WI38 (cell line): Measurements from ENCODE around the gene SERPINB1.
"Not testable (repeated sequence)": the region's sequence is repeated elsewhere in the genome, so short reads cannot be mapped to it uniquely, and the experiment has no call there.

ENCODE experiments used
- H3K4me3 ChIP-seq: 2 replicates; pipeline ENCODE4 v1.5.1; 2011; ENCODE audit warnings: low read depth, mild to moderate bottlenecking, control low read depth, low read length
- TF ChIP-seq, protein P1 (sequence below): IDR thresholded peaks from 2 replicates; pipeline ENCODE4 v1.5.1; 2012; ENCODE audit warnings: low read depth, mild to moderate bottlenecking, control low read depth, low read length

Gene SERPINB1

DNA sequence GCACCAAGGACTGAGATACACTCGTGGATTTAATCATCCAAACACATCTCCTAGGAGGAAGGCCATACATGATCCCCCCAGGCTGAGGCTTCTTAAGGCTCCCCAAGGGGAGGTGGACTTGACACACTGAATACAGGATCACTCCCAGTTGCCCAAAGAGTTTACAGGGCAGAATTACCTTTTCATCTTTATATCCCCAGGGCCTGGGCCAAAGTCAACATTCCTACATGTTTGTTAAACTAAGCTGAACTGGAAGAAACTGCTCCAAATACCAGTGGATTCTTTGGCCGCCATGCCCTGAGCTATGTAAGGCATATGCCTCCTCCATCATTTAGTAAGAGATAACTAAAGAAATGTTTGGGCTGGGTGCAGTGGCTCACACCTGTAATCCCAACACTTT is 22.2 kb upstream of the SERPINB1 start:
- TF ChIP-seq, protein P1, sequence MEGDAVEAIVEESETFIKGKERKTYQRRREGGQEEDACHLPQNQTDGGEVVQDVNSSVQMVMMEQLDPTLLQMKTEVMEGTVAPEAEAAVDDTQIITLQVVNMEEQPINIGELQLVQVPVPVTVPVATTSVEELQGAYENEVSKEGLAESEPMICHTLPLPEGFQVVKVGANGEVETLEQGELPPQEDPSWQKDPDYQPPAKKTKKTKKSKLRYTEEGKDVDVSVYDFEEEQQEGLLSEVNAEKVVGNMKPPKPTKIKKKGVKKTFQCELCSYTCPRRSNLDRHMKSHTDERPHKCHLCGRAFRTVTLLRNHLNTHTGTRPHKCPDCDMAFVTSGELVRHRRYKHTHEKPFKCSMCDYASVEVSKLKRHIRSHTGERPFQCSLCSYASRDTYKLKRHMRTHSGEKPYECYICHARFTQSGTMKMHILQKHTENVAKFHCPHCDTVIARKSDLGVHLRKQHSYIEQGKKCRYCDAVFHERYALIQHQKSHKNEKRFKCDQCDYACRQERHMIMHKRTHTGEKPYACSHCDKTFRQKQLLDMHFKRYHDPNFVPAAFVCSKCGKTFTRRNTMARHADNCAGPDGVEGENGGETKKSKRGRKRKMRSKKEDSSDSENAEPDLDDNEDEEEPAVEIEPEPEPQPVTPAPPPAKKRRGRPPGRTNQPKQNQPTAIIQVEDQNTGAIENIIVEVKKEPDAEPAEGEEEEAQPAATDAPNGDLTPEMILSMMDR = no peak
- H3K4me3 ChIP-seq = no peak overlapping the region

DNA sequence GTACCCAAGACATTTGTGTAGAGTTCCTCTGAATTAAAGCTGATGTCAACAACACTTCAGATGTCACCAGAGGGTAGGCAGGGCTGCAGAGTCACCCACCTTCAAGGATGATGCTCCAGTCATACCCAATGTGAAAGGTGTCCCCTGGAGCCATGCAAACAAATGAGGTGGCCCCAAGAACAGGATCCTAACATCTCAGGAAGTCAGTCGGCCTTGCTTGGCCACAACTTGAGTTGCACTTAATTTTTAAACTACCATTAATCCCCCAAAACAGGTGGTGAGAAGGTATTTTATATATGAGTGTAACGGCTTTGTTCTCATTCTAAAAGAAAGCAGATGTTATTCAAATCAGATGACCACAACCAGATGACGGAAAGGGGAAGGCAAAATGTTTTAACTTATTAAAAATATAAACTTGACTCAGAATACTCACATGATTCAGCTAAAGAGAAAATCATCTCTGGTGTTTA is 21.1 kb upstream of the SERPINB1 start:
- TF ChIP-seq, protein P1 = no peak
- H3K4me3 ChIP-seq = no peak overlapping the region

DNA sequence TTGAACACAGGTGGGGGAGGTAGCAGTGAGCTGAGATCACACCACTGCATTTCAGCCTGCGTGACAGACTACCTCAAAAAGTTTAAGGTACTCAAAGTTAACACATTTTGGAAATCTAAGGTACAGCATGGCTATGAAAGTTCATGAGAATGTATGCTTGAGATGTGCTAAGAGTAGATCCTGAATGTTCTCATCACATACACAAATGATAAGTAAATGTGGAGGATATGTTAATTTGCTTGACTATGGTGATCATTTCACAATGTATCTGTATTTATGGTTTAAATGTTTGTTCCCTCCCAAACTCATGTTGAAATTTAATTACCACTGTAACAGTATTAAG is 20.1 kb upstream of the SERPINB1 start:
- TF ChIP-seq, protein P1 = no peak
- H3K4me3 ChIP-seq = no peak overlapping the region

DNA sequence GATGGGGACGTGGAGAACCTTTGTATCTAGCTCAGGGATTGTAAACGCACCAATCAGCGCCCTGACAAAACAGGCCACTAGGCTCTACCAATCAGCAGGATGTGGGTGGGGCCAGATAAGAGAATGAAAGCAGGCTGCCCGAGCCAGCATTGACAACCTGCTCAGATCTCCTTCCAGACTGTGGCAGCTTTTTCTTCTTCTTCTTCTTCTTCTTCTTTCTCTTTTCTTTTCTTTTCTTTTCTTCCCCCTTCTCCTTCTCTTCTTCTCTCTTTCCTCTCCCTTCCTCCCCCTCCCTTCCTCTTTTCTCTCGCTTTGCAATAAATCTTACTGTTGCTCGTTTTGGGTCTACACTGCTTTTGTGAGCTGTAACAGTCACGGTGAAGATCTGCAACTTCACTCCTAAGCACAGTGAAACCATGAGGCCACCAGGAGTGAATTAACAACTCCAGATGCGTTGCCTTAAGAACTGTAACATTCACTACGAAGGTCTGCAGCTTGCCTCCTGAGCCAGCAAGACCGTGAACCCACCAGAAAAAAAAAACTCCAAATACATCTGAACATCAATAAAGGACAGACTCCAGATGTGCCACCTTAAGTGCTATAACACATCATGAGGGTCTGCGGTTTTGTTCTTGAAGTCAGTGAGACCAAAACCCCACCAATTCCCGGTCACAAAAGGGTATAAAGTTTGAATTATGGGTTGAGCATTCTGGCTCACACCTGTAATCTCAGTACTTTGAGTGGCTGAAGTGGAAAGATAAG is 19.6 kb upstream of the SERPINB1 start:
- no peak overlapping the region for H3K4me3 ChIP-seq
- TF ChIP-seq, protein P1 = no peak

DNA sequence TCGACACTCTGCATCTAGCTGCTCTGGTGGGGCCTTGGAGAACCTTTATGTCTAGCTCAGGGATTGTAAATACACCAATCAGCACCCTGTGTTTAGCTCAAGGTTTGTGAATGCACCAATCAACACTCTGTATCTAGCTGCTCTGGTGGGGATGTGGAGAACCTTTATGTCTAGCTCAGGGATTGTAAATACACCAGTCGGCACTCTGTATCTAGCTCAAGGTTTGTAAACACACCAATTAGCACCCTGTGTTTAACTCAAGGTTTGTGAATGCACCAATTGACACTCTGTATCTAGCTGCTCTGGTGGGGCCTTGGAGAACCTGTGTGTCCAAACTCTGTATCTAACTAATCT is 19.0 kb upstream of the SERPINB1 start:
- H3K4me3 ChIP-seq = not testable (repeated sequence)

DNA sequence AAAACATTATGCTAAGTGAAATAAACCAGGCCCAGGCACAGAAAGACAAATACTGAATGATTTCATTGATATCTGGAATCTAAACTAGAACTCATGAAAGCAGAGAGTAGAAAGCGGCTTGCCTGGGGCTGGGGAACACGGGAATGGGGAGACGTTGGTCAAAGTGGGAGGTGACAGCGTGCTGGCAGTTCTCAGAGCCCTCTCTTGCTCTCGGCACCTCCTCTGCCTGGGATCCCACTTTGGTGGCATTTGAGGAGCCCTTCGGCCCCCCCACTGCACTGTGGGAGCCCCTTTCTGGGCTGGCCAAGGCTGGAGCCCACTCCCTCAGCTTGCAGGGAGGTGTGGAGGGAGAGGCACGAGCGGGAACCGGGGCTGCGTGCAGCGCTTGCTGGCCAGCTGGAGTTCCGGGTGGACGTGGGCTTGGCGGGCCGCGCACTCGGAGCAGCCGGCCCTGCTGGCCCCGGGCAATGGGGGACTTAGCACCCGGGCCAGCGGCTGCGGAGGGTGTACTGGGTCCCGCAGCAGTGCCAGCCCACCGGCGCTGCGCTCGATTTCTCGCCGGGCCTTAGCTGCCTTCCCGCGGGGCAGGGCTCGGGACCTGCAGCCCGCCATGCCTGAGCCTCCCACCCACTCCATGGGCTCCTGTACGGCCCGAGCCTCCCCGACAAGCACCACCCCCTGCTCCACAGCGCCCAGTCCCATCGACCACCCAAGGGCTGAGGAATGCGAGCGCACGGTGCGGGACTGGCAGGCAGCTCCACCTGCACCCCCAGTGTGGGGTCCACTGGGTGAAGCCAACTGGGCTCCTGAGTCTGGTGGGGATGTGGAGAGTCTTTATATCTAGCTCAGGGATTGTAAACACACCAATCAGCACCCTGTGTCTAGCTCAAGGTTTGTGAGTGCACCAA is 18.4 kb upstream of the SERPINB1 start:
- not testable (repeated sequence) for H3K4me3 ChIP-seq

DNA sequence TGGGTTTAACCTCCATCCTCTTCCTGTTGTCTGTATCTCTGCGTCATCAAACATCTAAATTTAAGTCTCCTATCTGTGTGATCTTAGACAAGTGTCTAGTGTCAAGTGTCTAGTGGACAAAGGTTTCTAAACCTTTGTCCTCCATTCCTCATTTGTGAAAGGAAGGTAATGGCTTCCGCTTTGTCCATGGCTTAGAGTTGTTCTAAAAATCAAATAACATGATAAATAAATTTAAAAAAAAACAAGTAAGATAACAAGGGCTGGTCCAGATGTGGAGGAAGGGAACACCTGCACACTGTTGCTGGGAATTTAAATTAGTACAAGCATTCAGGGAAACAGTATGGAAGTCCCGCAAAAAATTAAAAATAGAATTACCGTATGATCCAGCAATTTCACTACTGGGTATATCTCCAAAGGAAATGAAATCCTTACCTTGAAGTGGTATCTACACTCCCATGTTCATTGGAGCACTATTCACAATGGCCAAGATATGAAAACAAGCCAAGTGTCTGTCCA is 17.6 kb upstream of the SERPINB1 start:
- no peak overlapping the region for H3K4me3 ChIP-seq
- TF ChIP-seq, protein P1 = no peak
